ENCODE data around the gene FAN1.

GRCh38 chr15:30917013-30917412 is 13.3 kb downstream of the FAN1 start:
- TF ChIP-seq STAT5A (IDR thresholded peaks at IDR 0.05; ENCODE audit: borderline replicate concordance, low read length) (no peak), MAZ (CRISPR knock-in tag; conservative IDR thresholded peaks at IDR 0.05 in 1 of 2, IDR thresholded peaks at IDR 0.05 in 1 of 2) (no peak)
